Endothelial cell of umbilical vein (primary cell): ENCODE results near the gene ZBTB40. TPM values are rescaled to one million over a fixed set of nuclear protein-coding genes. Genes with fewer than 3 reads are reported as not detected.

Experiments
- BruUV-seq: library from RNA; stranded (reverse); fragments of 400-500 nt; replicated peaks from 2 replicates; lab custom pipeline; 2021; lab: Mats Ljungman, UMichigan
- CTCF ChIA-PET: fragments of 300-600, 350-600 bp; sonication (Branson Sonifier 250); formaldehyde crosslinking; loops from one replicate; lab custom pipeline; 2021; ENCODE audit warnings: antibody characterized with exemption, inconsistent platforms; lab: Charles Lee
- POLR2A ChIA-PET: fragments of 300-600, 350-600 bp; sonication (Branson Sonifier 250); formaldehyde crosslinking; loops from one replicate; lab custom pipeline; 2021; ENCODE audit warnings: antibody characterized with exemption, inconsistent platforms; lab: Charles Lee
- DNase-seq: peaks from one replicate; pipeline ENCODE4 v3.0.0-alpha.2; 2011; ENCODE audit warnings: low read depth, low spot score
- FAIRE-seq: peaks from 2 replicates; lab custom pipeline; 2011; peaks lifted over from hg19 to GRCh38; lab: Jason Lieb, UNC
- H2AFZ ChIP-seq: 2 replicates; pipeline ENCODE4 v1.6.0; 2012; ENCODE audit warnings: low read depth, low read length, control low read depth, inconsistent platforms
- H3K27ac ChIP-seq: 2 replicates; pipeline ENCODE4 v1.5.1; 2011; ENCODE audit warnings: low read depth, mild to moderate bottlenecking, control low read depth, low read length, moderate library complexity; ENCODE audit not compliant: insufficient read depth
- H3K27me3 ChIP-seq, 2 experiments: 2 replicates each; pipeline versions ENCODE4 v1.6.0 to v1.6.1; 2011; ENCODE audit warnings: low read length in 2 of 2, mixed read lengths in 1 of 2; ENCODE audit not compliant: control insufficient read depth in 2 of 2, insufficient read depth in 2 of 2
- H3K36me3 ChIP-seq, 2 experiments: 2 replicates in 1 of 2; 3 replicates in 1 of 2; pipeline ENCODE4 v1.5.1; 2011; ENCODE audit warnings: low read length in 2 of 2, mild to moderate bottlenecking in 1 of 2, moderate library complexity in 1 of 2; ENCODE audit not compliant: control insufficient read depth in 2 of 2, insufficient read depth in 2 of 2; ENCODE audit errors: extremely low read depth in 1 of 2
- H3K4me1 ChIP-seq: 3 replicates; pipeline ENCODE4 v1.5.1; 2011; ENCODE audit warnings: mild to moderate bottlenecking, low read length; ENCODE audit not compliant: control insufficient read depth, insufficient read depth; ENCODE audit errors: extremely low read depth
- H3K4me2 ChIP-seq: 2 replicates; pipeline ENCODE4 v1.6.1; 2011; ENCODE audit warnings: low read length, control low read depth, mixed read lengths; ENCODE audit not compliant: insufficient read depth
- H3K4me3 ChIP-seq, 3 experiments: fragments of 200-600 bp in 1 of 3; sonication (generic), shearing (Covaris generic) in 1 of 3; replicated peaks in 1 of 3; 2 replicates each; pipeline ENCODE4 v1.5.1; 2011 to 2016; ENCODE audit warnings: control low read depth in 3 of 3, low read length in 3 of 3, mild to moderate bottlenecking in 2 of 3, inconsistent platforms in 1 of 3, low read depth in 1 of 3, moderate library complexity in 1 of 3; ENCODE audit not compliant: insufficient read depth in 1 of 3
- H3K79me2 ChIP-seq: 2 replicates; pipeline ENCODE4 v1.6.0; 2012; ENCODE audit warnings: low read length, inconsistent platforms; ENCODE audit not compliant: control insufficient read depth, insufficient read depth
- H3K9ac ChIP-seq: replicated peaks from 2 replicates; pipeline ENCODE3; 2011; ENCODE audit warnings: low read length, control low read depth; ENCODE audit not compliant: insufficient read depth; ENCODE audit errors: extremely low read depth
- H3K9me1 ChIP-seq: replicated peaks from 3 replicates; pipeline ENCODE4 v1.6.0; 2011; ENCODE audit warnings: mild to moderate bottlenecking, low read length; ENCODE audit not compliant: control insufficient read depth, insufficient read depth; ENCODE audit errors: extremely low read depth
- H3K9me3 ChIP-seq: replicated peaks from 2 replicates; pipeline ENCODE4 v1.5.1; 2012; ENCODE audit warnings: low read length, inconsistent platforms; ENCODE audit not compliant: control insufficient read depth, insufficient read depth
- H4K20me1 ChIP-seq: replicated peaks from 2 replicates; pipeline ENCODE3; 2011; ENCODE audit warnings: mild to moderate bottlenecking, low read length; ENCODE audit not compliant: control insufficient read depth, insufficient read depth; ENCODE audit errors: extremely low read depth
- CTCF ChIP-seq, 2 donors: IDR thresholded peaks; 1 replicate in 1 of 2; 2 replicates in 1 of 2; pipeline ENCODE4 v1.5.1; 2011; ENCODE audit warnings: low read length in 2 of 2, mild to moderate bottlenecking in 2 of 2, moderate library complexity in 2 of 2, control low read depth in 1 of 2, inconsistent platforms in 1 of 2, low read depth in 1 of 2; ENCODE audit not compliant: insufficient read depth in 1 of 2; ENCODE audit errors: extremely low read depth in 1 of 2
- EZH2 ChIP-seq: IDR thresholded peaks from 2 replicates; pipeline ENCODE4 v1.6.1; 2012; ENCODE audit warnings: borderline replicate concordance, low read depth, mild to moderate bottlenecking, moderate library complexity, low read length, inconsistent platforms; ENCODE audit not compliant: severe bottlenecking
- FOS ChIP-seq: IDR thresholded peaks from 2 replicates; pipeline ENCODE4 v1.6.1; 2011; ENCODE audit warnings: mild to moderate bottlenecking, low read length, moderate library complexity, borderline replicate concordance; ENCODE audit not compliant: insufficient read depth
- GATA2 ChIP-seq: IDR thresholded peaks from 2 replicates; pipeline ENCODE4 v1.7.0; 2011; ENCODE audit warnings: low read depth, mild to moderate bottlenecking, moderate library complexity, mixed read lengths, low read length; ENCODE audit not compliant: insufficient read length, insufficient read depth
- JUN ChIP-seq: IDR thresholded peaks from 2 replicates; pipeline ENCODE4 v1.6.1; 2011; ENCODE audit warnings: borderline replicate concordance, low read depth; ENCODE audit not compliant: insufficient read length, insufficient read depth
- MAX ChIP-seq: IDR thresholded peaks from 2 replicates; pipeline ENCODE4 v1.6.1; 2011; ENCODE audit not compliant: insufficient read depth, insufficient read length
- MYC ChIP-seq: IDR thresholded peaks from one replicate; pipeline ENCODE4 v1.6.1; 2011; ENCODE audit warnings: mild to moderate bottlenecking, low read depth, low read length
- POLR2A ChIP-seq: IDR thresholded peaks from 2 replicates; pipeline ENCODE4 v1.6.1; 2012; ENCODE audit warnings: low read depth, mild to moderate bottlenecking, control low read depth, low read length
- POLR2AphosphoS5 ChIP-seq: IDR thresholded peaks from 2 replicates; pipeline ENCODE4 v1.6.1; 2012; ENCODE audit warnings: low read depth, mild to moderate bottlenecking, control low read depth, low read length, moderate library complexity; ENCODE audit not compliant: insufficient read depth
- dilution Hi-C: fragments of 300-500 bp; cut with MboI; formaldehyde crosslinking; loops from one replicate; pipeline ENCODE4 v1.15.0; 2019; ENCODE audit warnings: low sequenced_read_pairs; ENCODE audit not compliant: extremely low pct_ligation_motif_present
- intact Hi-C: fragments of 100-400 bp; cut with micrococcal nuclease; formaldehyde crosslinking; loops from one replicate; pipeline ENCODE4 v1.10.0; 2022
- polyA plus RNA-seq, 4 experiments: library from polyadenylated mRNA; depleted of rRNA in 3 of 4; stranded (reverse) in 3 of 4; unstranded in 1 of 4; fragments of >200 nt; gene quantifications; 2 replicates each; pipeline versions ENCODE4 v1.2.1 to v1.2.3, GENCODE V29; 2011 to 2012; ENCODE audit warnings: missing spikeins in 1 of 4
- total RNA-seq: library from RNA; stranded (reverse); gene quantifications from 2 replicates; pipeline ENCODE4 v1.2.3, GENCODE V29; 2021

Gene ZBTB40
- total and polyA plus RNA-seq, 2 donors (not counting 3 experiments of a cell fraction or from before 2014, with no cell fraction given) = 12.3 to 21.3 TPM

GRCh38 chr1:22410928-22411495 lies 40.6 kb upstream of the ZBTB40 start:
- ChIA-PET POLR2A (no interaction called here), CTCF (interaction anchor here (6.7 kb wide), 1 partner anchor 306 kb away, joined by 50 read pairs; no protein-coding TSS in a partner anchor)
- dilution Hi-C loops = no loop called here
- Histone ChIP-seq H3K9me3 (no peaks in the 10 kb centered on the region), H2AFZ (no peak overlapping the region), H3K27me3 (no peaks in the 10 kb centered on the region), H4K20me1 (no peaks in the 10 kb centered on the region), H3K36me3 (no peaks in the 10 kb centered on the region), H3K27ac (no peak overlapping the region), H3K4me3 (no peak overlapping the region), H3K4me1 (peaks cover 24% of the 10 kb centered on the region), H3K4me2 (no peak overlapping the region), H3K79me2 (no peaks in the 10 kb centered on the region), H3K9me1 (no peaks in the 10 kb centered on the region), H3K9ac (no peak overlapping the region)
- no peak for FAIRE-seq
- BruUV-seq = no TSS peak
- intact Hi-C loops = no loop called here
- TF ChIP-seq GATA2 = no peak
- no peak for TF ChIP-seq FOS
- no peak for TF ChIP-seq CTCF (IDR thresholded peaks at IDR 0.05; ENCODE audit: extremely low read depth in 1 of 2, insufficient read depth in 1 of 2, low read depth in 1 of 2, low read length in 2 of 2)
- TF ChIP-seq JUN = no peak
- TF ChIP-seq EZH2 = no peak
- no peak for TF ChIP-seq POLR2A
- no peak for TF ChIP-seq POLR2AphosphoS5
- TF ChIP-seq MAX = no peak
- TF ChIP-seq MYC = no peak
- no peak for DNase-seq
